GM12878 (cell line): ENCODE data around the gene P2RX1. TPM values are rescaled to one million over a fixed set of nuclear protein-coding genes. Genes with fewer than 3 reads are reported as not detected.

Experiments used
- ATF7 ChIP-seq: fragments of 450-650 bp; IDR thresholded peaks from 2 replicates; pipeline ENCODE4 v1.6.1; 2016; ENCODE audit warnings: low read depth, mild to moderate bottlenecking
- BACH1 ChIP-seq: fragments of 450-650 bp; IDR thresholded peaks from 2 replicates; pipeline ENCODE4 v1.6.1; 2017; ENCODE audit warnings: mild to moderate bottlenecking, borderline replicate concordance
- CBFB ChIP-seq: IDR thresholded peaks from 2 replicates; pipeline ENCODE4 v1.6.1; 2016; ENCODE audit warnings: antibody characterized with exemption, low read depth
- CBX5 ChIP-seq: sonication (generic); IDR thresholded peaks from 2 replicates; pipeline ENCODE4 v1.6.1; 2016; ENCODE audit warnings: low read depth, moderate library complexity, mild to moderate bottlenecking, inconsistent platforms
- DPF2 ChIP-seq: fragments of 450-650 bp; IDR thresholded peaks from 2 replicates; pipeline ENCODE4 v1.6.1; 2017; ENCODE audit warnings: mild to moderate bottlenecking
- ESRRA ChIP-seq: IDR thresholded peaks from 2 replicates; pipeline ENCODE4 v1.6.1; 2012; ENCODE audit warnings: mild to moderate bottlenecking, low read length, improper control_type of control experiment
- EZH2 ChIP-seq: IDR thresholded peaks from 2 replicates; pipeline ENCODE4 v1.6.1; 2012; ENCODE audit warnings: low read depth, mild to moderate bottlenecking, control low read depth, inconsistent platforms, low read length, borderline replicate concordance; ENCODE audit not compliant: control insufficient read depth
- IKZF2 ChIP-seq, 2 experiments: fragments of 450-650 bp; IDR thresholded peaks; 2 replicates each; pipeline ENCODE4 v1.6.1; 2017; ENCODE audit warnings: mild to moderate bottlenecking in 2 of 2, moderate library complexity in 2 of 2
- KAT2A ChIP-seq: conservative IDR thresholded peaks from 2 replicates; pipeline ENCODE4 v1.6.1; 2011; ENCODE audit warnings: low read depth, low read length; ENCODE audit not compliant: control insufficient read depth
- MYB ChIP-seq: fragments of 150-350 bp; IDR thresholded peaks from 2 replicates; pipeline ENCODE4 v1.6.1; 2014; ENCODE audit warnings: mild to moderate bottlenecking, low read depth, low read length, borderline replicate concordance
- MYC ChIP-seq: IDR thresholded peaks from 2 replicates; pipeline ENCODE4 v1.6.1; 2011; ENCODE audit warnings: mild to moderate bottlenecking, low read length, moderate library complexity, inconsistent platforms; ENCODE audit not compliant: insufficient read depth, insufficient replicate concordance, insufficient read length, severe bottlenecking
- NFIC ChIP-seq: IDR thresholded peaks from 2 replicates; pipeline ENCODE4 v1.6.1; 2012; ENCODE audit warnings: low read depth, mild to moderate bottlenecking, inconsistent platforms, low read length, moderate library complexity
- NFXL1 ChIP-seq: fragments of 450-650 bp; IDR thresholded peaks from 2 replicates; pipeline ENCODE4 v1.6.1; 2017; ENCODE audit warnings: antibody characterized with exemption, mild to moderate bottlenecking, borderline replicate concordance
- PML ChIP-seq: IDR thresholded peaks from 2 replicates; pipeline ENCODE4 v1.6.1; 2012; ENCODE audit warnings: low read length, inconsistent platforms
- RFX5 ChIP-seq: IDR thresholded peaks from 2 replicates; pipeline ENCODE4 v1.6.1; 2011; ENCODE audit warnings: low read depth, low read length, improper control_type of control experiment
- SIX5 ChIP-seq: IDR thresholded peaks from 2 replicates; pipeline ENCODE4 v1.6.1; 2011; ENCODE audit warnings: mild to moderate bottlenecking, low read depth, low read length, moderate library complexity; ENCODE audit not compliant: severe bottlenecking
- SMAD5 ChIP-seq: IDR thresholded peaks from 2 replicates; pipeline ENCODE4 v1.6.1; 2016; ENCODE audit warnings: antibody characterized with exemption, low read depth
- SP1 ChIP-seq: IDR thresholded peaks from one replicate; pipeline ENCODE4 v1.6.1; 2011; ENCODE audit warnings: low read depth, low read length
- SRF ChIP-seq, 2 experiments: IDR thresholded peaks; 2 replicates each; pipeline ENCODE4 v1.6.1; 2011; ENCODE audit warnings: low read depth in 2 of 2, low read length in 2 of 2, mild to moderate bottlenecking in 1 of 2, moderate library complexity in 1 of 2
- TBL1XR1 ChIP-seq: IDR thresholded peaks from 2 replicates; pipeline ENCODE4 v1.6.1; 2012; ENCODE audit warnings: low read depth, low read length, improper control_type of control experiment
- ZNF207 ChIP-seq: fragments of 450-650 bp; IDR thresholded peaks from 2 replicates; pipeline ENCODE4 v1.6.1; 2014; ENCODE audit warnings: antibody characterized with exemption, mild to moderate bottlenecking, borderline replicate concordance
- ZNF622 ChIP-seq: fragments of 450-650 bp; IDR thresholded peaks from 2 replicates; pipeline ENCODE4 v1.6.1; 2017; ENCODE audit warnings: mild to moderate bottlenecking, inconsistent platforms
- ZSCAN29 ChIP-seq: fragments of 450-650 bp; IDR thresholded peaks from 2 replicates; pipeline ENCODE4 v1.6.1; 2017; ENCODE audit warnings: mild to moderate bottlenecking, moderate library complexity
- polyA plus RNA-seq, 11 experiments: library from polyadenylated mRNA; depleted of rRNA in 4 of 11; unstranded in 6 of 11; stranded (reverse) in 5 of 11; fragments of >200 nt; fragmentation: Nextera tagmentation in 4 of 11; fragmentation: Illumina TruSeq in 1 of 11; extraction: Ambion mirVana in 4 of 11; extraction: Trizol in 1 of 11; gene quantifications; 1 replicate in 1 of 11; 2 replicates in 10 of 11; pipeline versions ENCODE4 v1.2.1 to v1.2.3, GENCODE V29; 2011 to 2016; ENCODE audit warnings: inconsistent platforms in 2 of 11, missing spikeins in 2 of 11, low read depth in 1 of 11
- total RNA-seq, 4 experiments: library from RNA; depleted of rRNA in 3 of 4; stranded (reverse); fragments of >200 nt in 3 of 4; fragmentation: Illumina TruSeq in 1 of 4; extraction: Trizol in 1 of 4; gene quantifications; 2 replicates each; pipeline versions ENCODE4 v1.2.1 to v1.2.3, GENCODE V29; 2013 to 2021
- TF ChIP-seq, protein P1 (sequence below): fragments of 450-650 bp; IDR thresholded peaks from 2 replicates; pipeline ENCODE4 v1.6.1; 2014; ENCODE audit warnings: mild to moderate bottlenecking
- TF ChIP-seq, protein P2 (sequence below): fragments of 450-650 bp; IDR thresholded peaks from 2 replicates; pipeline ENCODE4 v1.6.1; 2016; ENCODE audit warnings: mild to moderate bottlenecking
- TF ChIP-seq, protein P3 (sequence below): IDR thresholded peaks from 2 replicates; pipeline ENCODE4 v1.6.1; 2011; ENCODE audit warnings: borderline replicate concordance, low read depth, mild to moderate bottlenecking, moderate library complexity, mixed read lengths, low read length; ENCODE audit not compliant: insufficient read depth; ENCODE audit errors: extremely low read length
- TF ChIP-seq, protein P4 (sequence below): IDR thresholded peaks from 2 replicates; pipeline ENCODE4 v1.6.1; 2012; ENCODE audit warnings: mild to moderate bottlenecking, low read depth, low read length

P2RX1 gene
- total and polyA plus RNA-seq, 10 of the 15 experiments (the other 5 are each of a cell fraction or from before 2014, with no cell fraction given) = 0.12 to 6.2 (median 3.4) TPM

DNA sequence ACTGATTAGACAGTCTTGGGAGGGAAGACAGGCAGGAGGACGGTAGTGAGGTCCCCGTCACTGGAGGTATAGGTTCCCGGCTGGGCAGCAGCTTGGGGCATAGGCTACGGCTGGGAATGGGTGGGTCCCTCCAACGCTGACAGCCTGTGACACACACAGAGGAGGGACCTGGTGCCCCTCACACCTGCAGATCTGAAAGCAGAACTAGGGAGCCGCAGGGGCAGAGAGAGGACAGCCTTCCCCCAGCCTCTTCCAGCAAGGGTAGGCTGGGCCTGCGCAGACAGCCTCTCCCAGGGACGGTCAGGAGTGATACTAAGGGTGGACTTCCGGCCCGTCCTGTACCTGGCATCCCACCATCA lies 2.0 kb downstream of the P2RX1 start (continued):
- no peak for TF ChIP-seq CBFB
- TF ChIP-seq, protein P1, sequence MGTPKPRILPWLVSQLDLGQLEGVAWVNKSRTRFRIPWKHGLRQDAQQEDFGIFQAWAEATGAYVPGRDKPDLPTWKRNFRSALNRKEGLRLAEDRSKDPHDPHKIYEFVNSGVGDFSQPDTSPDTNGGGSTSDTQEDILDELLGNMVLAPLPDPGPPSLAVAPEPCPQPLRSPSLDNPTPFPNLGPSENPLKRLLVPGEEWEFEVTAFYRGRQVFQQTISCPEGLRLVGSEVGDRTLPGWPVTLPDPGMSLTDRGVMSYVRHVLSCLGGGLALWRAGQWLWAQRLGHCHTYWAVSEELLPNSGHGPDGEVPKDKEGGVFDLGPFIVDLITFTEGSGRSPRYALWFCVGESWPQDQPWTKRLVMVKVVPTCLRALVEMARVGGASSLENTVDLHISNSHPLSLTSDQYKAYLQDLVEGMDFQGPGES = no peak
- TF ChIP-seq NFIC = no peak
- TF ChIP-seq ZNF622 = no peak
- no peak for TF ChIP-seq SP1
- no peak for TF ChIP-seq SIX5
- TF ChIP-seq ATF7 = peak; percentile 23; the same call in 1 of the 2 replicates
- no peak for TF ChIP-seq NFXL1
- TF ChIP-seq, protein P2, sequence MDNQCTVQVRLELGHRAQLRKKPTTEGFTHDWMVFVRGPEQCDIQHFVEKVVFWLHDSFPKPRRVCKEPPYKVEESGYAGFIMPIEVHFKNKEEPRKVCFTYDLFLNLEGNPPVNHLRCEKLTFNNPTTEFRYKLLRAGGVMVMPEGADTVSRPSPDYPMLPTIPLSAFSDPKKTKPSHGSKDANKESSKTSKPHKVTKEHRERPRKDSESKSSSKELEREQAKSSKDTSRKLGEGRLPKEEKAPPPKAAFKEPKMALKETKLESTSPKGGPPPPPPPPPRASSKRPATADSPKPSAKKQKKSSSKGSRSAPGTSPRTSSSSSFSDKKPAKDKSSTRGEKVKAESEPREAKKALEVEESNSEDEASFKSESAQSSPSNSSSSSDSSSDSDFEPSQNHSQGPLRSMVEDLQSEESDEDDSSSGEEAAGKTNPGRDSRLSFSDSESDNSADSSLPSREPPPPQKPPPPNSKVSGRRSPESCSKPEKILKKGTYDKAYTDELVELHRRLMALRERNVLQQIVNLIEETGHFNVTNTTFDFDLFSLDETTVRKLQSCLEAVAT = no peak
- no peak for TF ChIP-seq ZSCAN29
- no peak for TF ChIP-seq BACH1
- no peak for TF ChIP-seq SRF (IDR thresholded peaks at IDR 0.05; ENCODE audit: low read depth in 2 of 2, low read length in 2 of 2)
- TF ChIP-seq PML = no peak
- TF ChIP-seq ZNF207 = no peak
- no peak for TF ChIP-seq KAT2A
- TF ChIP-seq, protein P3, sequence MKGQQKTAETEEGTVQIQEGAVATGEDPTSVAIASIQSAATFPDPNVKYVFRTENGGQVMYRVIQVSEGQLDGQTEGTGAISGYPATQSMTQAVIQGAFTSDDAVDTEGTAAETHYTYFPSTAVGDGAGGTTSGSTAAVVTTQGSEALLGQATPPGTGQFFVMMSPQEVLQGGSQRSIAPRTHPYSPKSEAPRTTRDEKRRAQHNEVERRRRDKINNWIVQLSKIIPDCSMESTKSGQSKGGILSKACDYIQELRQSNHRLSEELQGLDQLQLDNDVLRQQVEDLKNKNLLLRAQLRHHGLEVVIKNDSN = no peak
- TF ChIP-seq IKZF2 (IDR thresholded peaks at IDR 0.05) = peak; percentile 4 to 26; a peak in 2 of 4 replicates
- TF ChIP-seq EZH2 = no peak
- TF ChIP-seq DPF2 = peak; percentile 48; the same call in 1 of the 2 replicates
- TF ChIP-seq, protein P4, sequence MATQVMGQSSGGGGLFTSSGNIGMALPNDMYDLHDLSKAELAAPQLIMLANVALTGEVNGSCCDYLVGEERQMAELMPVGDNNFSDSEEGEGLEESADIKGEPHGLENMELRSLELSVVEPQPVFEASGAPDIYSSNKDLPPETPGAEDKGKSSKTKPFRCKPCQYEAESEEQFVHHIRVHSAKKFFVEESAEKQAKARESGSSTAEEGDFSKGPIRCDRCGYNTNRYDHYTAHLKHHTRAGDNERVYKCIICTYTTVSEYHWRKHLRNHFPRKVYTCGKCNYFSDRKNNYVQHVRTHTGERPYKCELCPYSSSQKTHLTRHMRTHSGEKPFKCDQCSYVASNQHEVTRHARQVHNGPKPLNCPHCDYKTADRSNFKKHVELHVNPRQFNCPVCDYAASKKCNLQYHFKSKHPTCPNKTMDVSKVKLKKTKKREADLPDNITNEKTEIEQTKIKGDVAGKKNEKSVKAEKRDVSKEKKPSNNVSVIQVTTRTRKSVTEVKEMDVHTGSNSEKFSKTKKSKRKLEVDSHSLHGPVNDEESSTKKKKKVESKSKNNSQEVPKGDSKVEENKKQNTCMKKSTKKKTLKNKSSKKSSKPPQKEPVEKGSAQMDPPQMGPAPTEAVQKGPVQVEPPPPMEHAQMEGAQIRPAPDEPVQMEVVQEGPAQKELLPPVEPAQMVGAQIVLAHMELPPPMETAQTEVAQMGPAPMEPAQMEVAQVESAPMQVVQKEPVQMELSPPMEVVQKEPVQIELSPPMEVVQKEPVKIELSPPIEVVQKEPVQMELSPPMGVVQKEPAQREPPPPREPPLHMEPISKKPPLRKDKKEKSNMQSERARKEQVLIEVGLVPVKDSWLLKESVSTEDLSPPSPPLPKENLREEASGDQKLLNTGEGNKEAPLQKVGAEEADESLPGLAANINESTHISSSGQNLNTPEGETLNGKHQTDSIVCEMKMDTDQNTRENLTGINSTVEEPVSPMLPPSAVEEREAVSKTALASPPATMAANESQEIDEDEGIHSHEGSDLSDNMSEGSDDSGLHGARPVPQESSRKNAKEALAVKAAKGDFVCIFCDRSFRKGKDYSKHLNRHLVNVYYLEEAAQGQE = no peak
- TF ChIP-seq SMAD5 = no peak
- TF ChIP-seq CBX5 = no peak
- TF ChIP-seq RFX5 = no peak
- no peak for TF ChIP-seq MYB
- no peak for TF ChIP-seq TBL1XR1
- TF ChIP-seq ESRRA = no peak
- TF ChIP-seq MYC = no peak
